ENCODE results near the gene LRRC8B.

DNA sequence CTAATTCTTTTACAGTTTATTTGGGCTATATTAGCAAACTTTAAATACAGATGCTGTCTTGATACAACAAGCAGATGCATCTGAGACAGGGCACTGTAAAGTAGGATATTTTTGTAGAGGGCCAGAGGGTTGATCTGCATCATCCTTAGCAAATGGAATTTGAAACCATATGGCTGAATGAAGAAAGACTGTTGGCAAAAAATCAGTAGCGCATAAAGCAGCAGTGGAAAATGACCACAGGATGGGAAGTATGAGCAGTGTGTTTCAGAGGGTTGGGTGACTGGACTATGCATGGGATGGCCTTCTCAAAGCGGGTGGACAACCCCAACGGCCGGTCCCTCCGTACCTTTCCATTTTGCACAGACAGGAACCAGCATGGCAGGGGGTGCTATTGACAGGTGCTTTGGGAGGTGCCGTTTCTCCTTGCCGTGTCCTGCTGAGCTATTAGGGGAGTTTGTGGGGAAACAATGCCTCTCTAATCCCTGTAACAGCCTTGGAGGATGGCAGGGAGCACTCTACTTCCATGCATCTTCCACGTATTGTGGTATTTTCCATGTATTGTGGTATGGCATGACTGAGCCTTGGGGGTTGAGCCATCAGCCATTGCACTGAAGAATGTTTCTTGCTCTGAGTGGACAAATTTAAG lies 5.9 kb downstream of the LRRC8B start:
- TF ChIP-seq CEBPB (IDR thresholded peaks at IDR 0.05) (no peak), YY1 (IDR thresholded peaks at IDR 0.05; ENCODE audit: low read depth) (no peak), EGR1 (IDR thresholded peaks at IDR 0.05) (no peak), RAD21 (IDR thresholded peaks at IDR 0.05; ENCODE audit: low read depth) (no peak), NFIC (IDR thresholded peaks at IDR 0.05) (no peak), TAF1 (IDR thresholded peaks at IDR 0.05; ENCODE audit: low read depth) (no peak), EP300 (IDR thresholded peaks at IDR 0.05; ENCODE audit: borderline replicate concordance) (no peak)
- TF ChIP-seq, protein P1, sequence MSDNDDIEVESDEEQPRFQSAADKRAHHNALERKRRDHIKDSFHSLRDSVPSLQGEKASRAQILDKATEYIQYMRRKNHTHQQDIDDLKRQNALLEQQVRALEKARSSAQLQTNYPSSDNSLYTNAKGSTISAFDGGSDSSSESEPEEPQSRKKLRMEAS (IDR thresholded peaks at IDR 0.05), result no peak
- TF ChIP-seq, protein P2, sequence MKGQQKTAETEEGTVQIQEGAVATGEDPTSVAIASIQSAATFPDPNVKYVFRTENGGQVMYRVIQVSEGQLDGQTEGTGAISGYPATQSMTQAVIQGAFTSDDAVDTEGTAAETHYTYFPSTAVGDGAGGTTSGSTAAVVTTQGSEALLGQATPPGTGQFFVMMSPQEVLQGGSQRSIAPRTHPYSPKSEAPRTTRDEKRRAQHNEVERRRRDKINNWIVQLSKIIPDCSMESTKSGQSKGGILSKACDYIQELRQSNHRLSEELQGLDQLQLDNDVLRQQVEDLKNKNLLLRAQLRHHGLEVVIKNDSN (IDR thresholded peaks at IDR 0.05), result no peak
